ENCODE measurements around the gene CDKAL1. TPM values are rescaled to one million over a fixed set of nuclear protein-coding genes. Genes with fewer than 3 reads are reported as not detected.

The CDKAL1 gene
- total and polyA plus RNA-seq, 9 of the 15 experiments (the other 6 are each of a cell fraction or from before 2014, with no cell fraction given), result 11.2 to 36.3 (median 20.1) TPM

DNA sequence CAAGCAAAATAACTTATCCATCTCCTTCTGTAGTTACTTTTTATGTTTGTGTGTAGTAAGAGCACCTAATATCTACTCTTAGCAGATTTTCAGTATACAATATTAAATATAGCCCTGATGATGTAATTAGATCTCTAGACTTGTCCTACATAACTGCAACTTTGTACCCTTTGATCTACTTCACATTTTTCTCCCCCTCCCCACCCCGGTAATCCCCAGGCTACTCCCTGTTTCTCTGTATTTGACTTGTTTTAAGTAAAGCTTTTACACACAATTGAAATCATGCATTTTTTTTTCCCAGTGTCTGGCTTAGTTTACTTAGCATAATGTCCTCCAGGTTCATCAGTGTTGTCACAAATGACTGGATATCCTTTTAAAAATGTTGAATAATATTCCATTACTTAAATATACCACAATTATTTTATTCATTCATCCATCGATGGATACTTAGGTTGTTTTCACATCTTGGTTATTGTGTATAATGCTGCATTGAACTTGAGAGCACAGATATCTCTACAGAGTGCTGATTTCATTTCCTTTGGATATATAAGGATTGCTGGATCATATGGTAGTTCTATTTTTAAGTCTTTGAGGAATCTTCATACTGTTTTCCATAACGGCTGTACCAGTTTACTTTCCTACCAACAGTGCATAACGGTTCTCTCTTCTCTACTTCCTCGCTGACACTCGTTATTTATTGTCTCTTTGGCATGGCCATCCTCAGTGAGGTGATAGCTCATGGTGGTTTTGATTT is 212.7 kb downstream of the CDKAL1 start (continued):
- no peak for TF ChIP-seq HDAC6 (IDR thresholded peaks at IDR 0.05; ENCODE audit: low read depth, low read length)

DNA sequence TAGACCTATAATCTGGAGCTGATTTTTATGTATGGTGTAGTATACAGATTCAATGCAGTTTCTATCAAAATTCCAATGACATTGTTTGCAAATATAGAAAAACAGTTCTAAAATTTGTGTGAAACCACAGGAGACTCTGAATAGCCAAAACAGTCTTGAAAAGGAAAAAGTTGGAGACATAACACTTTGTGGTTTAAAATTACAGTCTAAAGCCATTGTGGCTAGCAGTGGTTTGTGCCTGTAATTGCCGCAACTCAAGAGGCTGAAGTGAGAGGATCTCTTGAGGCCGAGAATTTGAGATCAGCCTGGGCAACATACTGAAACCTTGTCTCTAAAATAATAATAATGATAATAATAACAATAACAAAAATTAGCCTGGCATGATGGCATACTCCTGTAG is 213.7 kb downstream of the CDKAL1 start:
- intact Hi-C loops (cut with micrococcal nuclease) (no loop called here), in situ Hi-C loops (cut with MboI) (no loop called here)
- ATAC-seq, result no peak
- CTCF ChIA-PET (ENCODE audit: low intra/inter-chr PET ratio), result no interaction called here
- Histone ChIP-seq H3K4me2 (ENCODE audit: insufficient read depth, low read length) (no peak overlapping the region), H2AFZ (ENCODE audit: low read depth, low read length) (no peak overlapping the region), H3K4me3 (no peak overlapping the region), H3K79me2 (ENCODE audit: control insufficient read depth, insufficient read depth, low read length) (no peaks in the 10 kb centered on the region), H3K27ac (ENCODE audit: extremely low read depth, low read depth, low read length) (no peak overlapping the region), H3K9me1 (ENCODE audit: control insufficient read depth, insufficient read depth, low read length) (no peaks in the 10 kb centered on the region), H4K20me1 (replicated peaks; ENCODE audit: control insufficient read depth, insufficient read depth, low read length) (no peaks in the 10 kb centered on the region), H3K4me1 (replicated peaks in 1 of 2; ENCODE audit: control insufficient read depth in 2 of 2, insufficient read depth in 2 of 2, low read length in 2 of 2) (no peaks in the 10 kb centered on the region; a peak in 1 of 5 replicates), H3K9me3 (replicated peaks; ENCODE audit: control insufficient read depth, insufficient read depth, low read depth, low read length) (no peaks in the 10 kb centered on the region), H3K9ac (ENCODE audit: insufficient read depth in 1 of 2, low read depth in 2 of 2, low read length in 2 of 2) (no peak overlapping the region), H3K36me3 (ENCODE audit: control insufficient read depth, insufficient read depth, low read length) (no peaks in the 10 kb centered on the region), H3K27me3 (ENCODE audit: control insufficient read depth in 2 of 2, insufficient read depth in 2 of 2, low read length in 2 of 2) (no peaks in the 10 kb centered on the region)
- no TSS peak for BruUV-seq (replicated peaks)
- no peak for DNase-seq (ENCODE audit: extremely low read depth in 1 of 4, low spot score in 3 of 4)
- TF ChIP-seq PCBP1 (IDR thresholded peaks at IDR 0.05; ENCODE audit: low read depth, low read length, poor library complexity, severe bottlenecking) (no peak), MAFF (IDR thresholded peaks at IDR 0.05; ENCODE audit: low read length) (no peak), ZFP30 (CRISPR knock-in tag; IDR thresholded peaks at IDR 0.05; ENCODE audit: borderline replicate concordance) (no peak), ZNF561 (CRISPR knock-in tag; conservative IDR thresholded peaks at IDR 0.05) (no peak), ZNF408 (CRISPR knock-in tag; IDR thresholded peaks at IDR 0.05; ENCODE audit: low read depth) (no peak), MTF1 (CRISPR knock-in tag; IDR thresholded peaks at IDR 0.05; ENCODE audit: borderline replicate concordance) (no peak), FOXA1 (IDR thresholded peaks at IDR 0.05; ENCODE audit: borderline replicate concordance) (no peak)
- TF ChIP-seq, protein P1, sequence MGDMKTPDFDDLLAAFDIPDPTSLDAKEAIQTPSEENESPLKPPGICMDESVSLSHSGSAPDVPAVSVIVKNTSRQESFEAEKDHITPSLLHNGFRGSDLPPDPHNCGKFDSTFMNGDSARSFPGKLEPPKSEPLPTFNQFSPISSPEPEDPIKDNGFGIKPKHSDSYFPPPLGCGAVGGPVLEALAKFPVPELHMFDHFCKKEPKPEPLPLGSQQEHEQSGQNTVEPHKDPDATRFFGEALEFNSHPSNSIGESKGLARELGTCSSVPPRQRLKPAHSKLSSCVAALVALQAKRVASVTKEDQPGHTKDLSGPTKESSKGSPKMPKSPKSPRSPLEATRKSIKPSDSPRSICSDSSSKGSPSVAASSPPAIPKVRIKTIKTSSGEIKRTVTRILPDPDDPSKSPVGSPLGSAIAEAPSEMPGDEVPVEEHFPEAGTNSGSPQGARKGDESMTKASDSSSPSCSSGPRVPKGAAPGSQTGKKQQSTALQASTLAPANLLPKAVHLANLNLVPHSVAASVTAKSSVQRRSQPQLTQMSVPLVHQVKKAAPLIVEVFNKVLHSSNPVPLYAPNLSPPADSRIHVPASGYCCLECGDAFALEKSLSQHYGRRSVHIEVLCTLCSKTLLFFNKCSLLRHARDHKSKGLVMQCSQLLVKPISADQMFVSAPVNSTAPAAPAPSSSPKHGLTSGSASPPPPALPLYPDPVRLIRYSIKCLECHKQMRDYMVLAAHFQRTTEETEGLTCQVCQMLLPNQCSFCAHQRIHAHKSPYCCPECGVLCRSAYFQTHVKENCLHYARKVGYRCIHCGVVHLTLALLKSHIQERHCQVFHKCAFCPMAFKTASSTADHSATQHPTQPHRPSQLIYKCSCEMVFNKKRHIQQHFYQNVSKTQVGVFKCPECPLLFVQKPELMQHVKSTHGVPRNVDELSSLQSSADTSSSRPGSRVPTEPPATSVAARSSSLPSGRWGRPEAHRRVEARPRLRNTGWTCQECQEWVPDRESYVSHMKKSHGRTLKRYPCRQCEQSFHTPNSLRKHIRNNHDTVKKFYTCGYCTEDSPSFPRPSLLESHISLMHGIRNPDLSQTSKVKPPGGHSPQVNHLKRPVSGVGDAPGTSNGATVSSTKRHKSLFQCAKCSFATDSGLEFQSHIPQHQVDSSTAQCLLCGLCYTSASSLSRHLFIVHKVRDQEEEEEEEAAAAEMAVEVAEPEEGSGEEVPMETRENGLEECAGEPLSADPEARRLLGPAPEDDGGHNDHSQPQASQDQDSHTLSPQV (IDR thresholded peaks at IDR 0.05), result no peak
- no peak for FAIRE-seq
- POLR2A ChIA-PET, result interaction anchor here (1.1 kb wide), 1 partner anchor 143 kb away, joined by 4 read pairs; no protein-coding TSS in a partner anchor
- WGBS (ENCODE audit: insufficient coverage, low coverage, missing lambda C conversion rate), result 83% methylated on average over 2 of the region's 2 CpGs

All from K562 (cell line).